Heart right ventricle (tissue), 16 donors: ENCODE results near the gene PRKAR1B. TPM values are rescaled to one million over a fixed set of nuclear protein-coding genes. Genes with fewer than 3 reads are reported as not detected.

Experiments
- ATAC-seq, 8 donors: fragments of 200-7000 bp; cut with Tn5 transposase; one replicate each; pipeline ENCODE4 v1.9.1; 2020; ENCODE audit warnings: mild to moderate bottlenecking in 8 of 8, moderate library complexity in 8 of 8, moderate number of reproducible peaks in 1 of 8
- DNase-seq, 2 donors: peaks; one replicate each; pipeline ENCODE4 v3.0.0-alpha.2; 2020
- H3K27ac ChIP-seq, 10 donors: fragments of 200-600 bp; sonication (generic) in 2 of 10; one replicate each; pipeline versions ENCODE4 v1.5.0 to v1.8.0; 2020 to 2022; ENCODE audit warnings: mild to moderate bottlenecking in 3 of 10
- H3K27me3 ChIP-seq, 7 donors: fragments of 200-600 bp; one replicate each; pipeline ENCODE4 v1.8.0; 2021 to 2022; ENCODE audit warnings: mild to moderate bottlenecking in 2 of 7
- H3K36me3 ChIP-seq, 9 donors: fragments of 200-600 bp; sonication (generic) in 1 of 9; one replicate each; pipeline versions ENCODE4 v1.5.0 to v1.8.0; 2020 to 2022; ENCODE audit warnings: mild to moderate bottlenecking in 2 of 9
- H3K4me1 ChIP-seq, 9 donors: fragments of 200-600 bp; sonication (generic) in 1 of 9; one replicate each; pipeline versions ENCODE4 v1.5.0 to v1.8.0; 2020 to 2022; ENCODE audit warnings: mild to moderate bottlenecking in 4 of 9
- H3K4me3 ChIP-seq, 10 donors: fragments of 200-600 bp; sonication (generic) in 2 of 10; one replicate each; pipeline versions ENCODE4 v1.5.0 to v1.8.0; 2020 to 2022; ENCODE audit warnings: mild to moderate bottlenecking in 7 of 10, moderate library complexity in 2 of 10
- H3K9me3 ChIP-seq, 11 donors: fragments of 200-600 bp in 10 of 11; sonication (generic) in 2 of 11; one replicate each; pipeline versions ENCODE4 v1.5.0 to v1.8.0; 2013 to 2022; ENCODE audit warnings: mild to moderate bottlenecking in 2 of 11, control low read depth in 1 of 11, moderate library complexity in 1 of 11
- CTCF ChIP-seq, 9 donors: fragments of 200-600 bp; sonication (generic) in 2 of 9; IDR thresholded peaks; one replicate each; pipeline versions ENCODE4 v1.5.0 to v1.8.0; 2021 to 2022; ENCODE audit warnings: antibody characterized with exemption in 9 of 9, mild to moderate bottlenecking in 5 of 9, moderate library complexity in 1 of 9
- WGBS, 2 donors: extraction: QIAGEN DNeasy Blood & Tissue Kit; methylation state at CpG; one replicate each; pipeline ENCODE4 v1.1.7; 2013; ENCODE audit warnings: inconsistent platforms in 1 of 2; 5-methylcytosine and 5-hydroxymethylcytosine counted together
- intact Hi-C, 10 donors: fragments of 100-400 bp; cut with DNase I; formaldehyde crosslinking; loops; one replicate each; pipeline versions ENCODE4 v1.11.1 to v1.14.2; 2022
- polyA plus RNA-seq, 2 donors: library from polyadenylated mRNA; stranded (reverse); fragments of 200-250 nt; gene quantifications; one replicate each; pipeline ENCODE4 v1.2.3, GENCODE V29; 2013
- total RNA-seq, 10 donors: library from RNA; stranded (reverse); fragmentation: NEBNext Ultra II Directional in 3 of 10; extraction: Animal tissue kit (Norgen Biotek cat#: 25700) in 3 of 10; gene quantifications; one replicate each; pipeline versions ENCODE4 v1.2.1 to v1.2.4, GENCODE V29; 2021 to 2023
- donor health status: Arrhythmogenic right ventricular cardiomyopathy.
- donor health status: ischemic (EF 13 %, LVEDD 7.1; RV severe dilation, severe dysfunction).
- donor health status: healthy with polysubstance abuse.
- donor health status: DM: no; HTN: yes; CAD: no.
- donor health status: DM: no; HTN: no; CAD: no.
- donor health status: ischemic (EF 25% LVEDD 6.9; RV normal size, moderate dysfunction).
- donor health status: ischemic (EF 25% LVEDD 5.7; RV mildly dilated, moderate dysfunction).
- donor health status: healthy.
- donor health status: DM: yes; HTN: yes; CAD: no.
- donor health status: Ischemic cardiomyopathy.
- donor health status: ischemic (EF 35%, LVEDD 5.7; RV mildly dilated, moderate dysfunction).
- donor health status: nonischemic (EF 11% LVEDD 7.7; RV severe dilation, severe dysfunction).
- donor health status: DM: yes; HTN: yes; CAD: no.
- donor health status: PGD.
- donor health status: ischemic (EF 29% LVEDD 5.4; RV normal size, mild dysfunction).
- donor health status: nonischemic (EF 23%, LVEDD 6.1; RV moderate dilation, normal function).

PRKAR1B gene
- total and polyA plus RNA-seq, 12 donors: 5.0 to 24.5 (median 20.6) TPM

GRCh38 chr7:672891-673290 is 54.2 kb downstream of the PRKAR1B start:
- WGBS, 2 donors: 80 to 89% methylated on average over 8 of the region's 8 CpGs
- Histone ChIP-seq H3K36me3 (peaks cover 0 to 6% (median 0%) of the 10 kb centered on the region in 9 donors), H3K4me3 (no peak overlapping the region), H3K27ac (no peak overlapping the region), H3K9me3 (peaks cover 0 to 4% (median 0%) of the 10 kb centered on the region in 11 donors), H3K27me3 (no peaks in the 10 kb centered on the region), H3K4me1 (peaks cover 0 to 17% (median 8%) of the 10 kb centered on the region in 9 donors)
- no peak for TF ChIP-seq CTCF (IDR thresholded peaks at IDR 0.05)
- ATAC-seq: no peak
- DNase-seq: no peak
- intact Hi-C loops: no loop called here

- H3K27ac ChIP-seq: no peak overlapping the region
- DNase-seq: no peak
Measured at GRCh38 chr7:671415-672042, 55.6 kb downstream of the PRKAR1B start.

GRCh38 chr7:670501-671390 is 56.3 kb downstream of the PRKAR1B start:
- intact Hi-C loops: no loop called here
- Histone ChIP-seq H3K9me3 (peaks cover 0 to 4% (median 0%) of the 10 kb centered on the region in 11 donors), H3K4me3 (no peak overlapping the region), H3K4me1 (peaks cover 10 to 31% (median 24%) of the 10 kb centered on the region in 9 donors), H3K36me3 (no peaks in the 10 kb centered on the region), H3K27me3 (no peaks in the 10 kb centered on the region), H3K27ac (no peak overlapping the region)
- no peak for ATAC-seq
- no peak for TF ChIP-seq CTCF (IDR thresholded peaks at IDR 0.05)
- DNase-seq: no peak
- 93 to 95% methylated on average over 53 to 54 of the region's 54 CpGs for WGBS, 2 donors

More at GRCh38 chr7:671415-672042, 55.6 kb downstream of the PRKAR1B start:
- Histone ChIP-seq H3K4me1 (peaks cover 6 to 25% (median 16%) of the 10 kb centered on the region in 9 donors), H3K4me3 (no peak overlapping the region), H3K9me3 (peaks cover 0 to 4% (median 0%) of the 10 kb centered on the region in 11 donors), H3K27me3 (no peaks in the 10 kb centered on the region), H3K36me3 (no peaks in the 10 kb centered on the region)
- ATAC-seq: no peak
- 90 to 96% methylated on average over 10 of the region's 10 CpGs for WGBS, 2 donors
- TF ChIP-seq CTCF (IDR thresholded peaks at IDR 0.05): no peak
- intact Hi-C loops: no loop called here

GRCh38 chr7:668958-669357 is 58.1 kb downstream of the PRKAR1B start:
- no peak for ATAC-seq
- intact Hi-C loops: loop anchor here in 4 of 10 donors (5.0 to 10.0 kb wide), 5 partner anchors 58 to 334 kb away; partner anchors contain the start of genes DNAAF5 (in 1 of the 4), PDGFA (in 1 of the 4) and PRKAR1B (in 1 of the 4)
- no peak overlapping the region for H3K4me3 ChIP-seq
- H3K36me3 ChIP-seq: no peaks in the 10 kb centered on the region
- peaks cover 0 to 4% (median 0%) of the 10 kb centered on the region in 11 donors for H3K9me3 ChIP-seq
- no peak for TF ChIP-seq CTCF (IDR thresholded peaks at IDR 0.05)
- no peaks in the 10 kb centered on the region for H3K27me3 ChIP-seq
- H3K27ac ChIP-seq: peak overlapping the region in 9 of 10 donors; percentile 45 to 84 (median 66)
- peaks cover 14 to 44% (median 42%) of the 10 kb centered on the region in 9 donors for H3K4me1 ChIP-seq
- no peak for DNase-seq
- 81 to 92% methylated on average over 4 of the region's 4 CpGs for WGBS, 2 donors
